ENCODE data around the gene PEDS1.
A peak's percentile ranks its signal among the peaks of the same experiment; 100 is the strongest.
"Not testable (repeated sequence)": the region's sequence is repeated elsewhere in the genome, so short reads cannot be mapped to it uniquely, and the experiment has no call there.

PEDS1 gene

DNA sequence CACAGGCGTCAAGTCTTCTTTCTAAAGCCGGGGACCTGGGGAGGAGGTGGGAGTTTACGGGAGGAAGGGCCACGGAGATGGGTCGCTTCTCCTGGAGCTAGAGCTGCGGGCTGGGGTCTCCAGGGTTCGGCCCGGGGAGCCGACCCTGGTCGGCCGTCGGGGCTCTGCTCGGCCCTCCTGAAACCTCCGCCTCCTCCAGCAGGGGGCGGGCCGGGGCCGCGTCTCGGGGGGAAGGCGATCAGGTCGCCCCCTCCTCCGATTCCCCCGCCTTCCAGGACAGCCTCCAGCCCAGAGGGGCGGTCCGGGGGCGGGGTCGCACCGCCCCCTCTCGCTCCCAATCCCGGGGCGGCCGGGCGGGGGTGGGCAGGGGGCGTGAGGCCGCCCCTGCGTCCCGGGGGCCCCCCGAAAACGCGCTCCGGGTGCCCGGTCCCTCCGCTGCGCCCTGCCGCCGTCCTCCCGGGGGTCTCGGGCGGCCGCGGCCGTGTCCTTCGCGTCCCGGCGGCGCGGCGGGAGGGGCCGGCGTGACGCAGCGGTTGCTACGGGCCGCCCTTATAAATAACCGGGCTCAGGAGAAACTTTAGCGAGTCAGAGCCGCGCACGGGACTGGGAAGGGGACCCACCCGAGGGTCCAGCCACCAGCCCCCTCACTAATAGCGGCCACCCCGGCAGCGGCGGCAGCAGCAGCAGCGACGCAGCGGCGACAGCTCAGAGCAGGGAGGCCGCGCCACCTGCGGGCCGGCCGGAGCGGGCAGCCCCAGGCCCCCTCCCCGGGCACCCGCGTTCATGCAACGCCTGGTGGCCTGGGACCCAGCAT is 36.9 kb upstream of the PEDS1 start, which contains the start of gene CEBPB:
Gene CEBPB, plus strand, starts transcription at position 580 of the 814 bp plus-strand sequence. Its CDS starts 204 bp downstream, at position 784.
- peak in 51 of 56 donors; percentile 13 to 85 (median 64) for DNase-seq

DNA sequence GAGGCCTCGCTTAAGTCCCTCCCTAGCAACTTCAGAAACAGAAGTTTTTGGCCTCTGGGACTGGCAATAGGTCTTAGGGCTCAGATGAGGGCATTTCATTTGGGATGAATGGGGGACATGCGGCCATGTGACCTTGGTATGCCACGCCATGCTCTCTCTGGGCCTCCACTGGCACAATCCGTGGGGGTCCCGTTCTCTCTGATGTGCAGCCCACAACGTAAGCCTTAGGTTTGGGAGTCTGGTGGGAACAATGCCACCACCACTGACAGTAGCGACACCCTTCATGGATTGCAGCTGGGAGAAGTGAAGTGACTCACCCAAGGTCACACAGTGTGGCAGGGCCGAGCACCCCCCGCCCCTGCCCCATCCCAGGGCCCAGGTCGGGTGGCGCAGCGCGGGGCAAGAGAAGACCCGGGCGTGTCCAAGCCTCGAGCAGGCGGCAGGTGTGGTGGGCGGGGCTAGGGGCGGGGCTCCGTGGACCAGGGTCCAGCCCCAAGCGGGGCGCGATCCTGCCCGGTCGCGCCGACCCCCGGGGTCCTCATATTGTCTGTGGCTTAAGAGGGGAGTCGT is 36.2 kb upstream of the PEDS1 start:
- peak in 2 of 56 donors; percentile 9 to 42 for DNase-seq

DNA sequence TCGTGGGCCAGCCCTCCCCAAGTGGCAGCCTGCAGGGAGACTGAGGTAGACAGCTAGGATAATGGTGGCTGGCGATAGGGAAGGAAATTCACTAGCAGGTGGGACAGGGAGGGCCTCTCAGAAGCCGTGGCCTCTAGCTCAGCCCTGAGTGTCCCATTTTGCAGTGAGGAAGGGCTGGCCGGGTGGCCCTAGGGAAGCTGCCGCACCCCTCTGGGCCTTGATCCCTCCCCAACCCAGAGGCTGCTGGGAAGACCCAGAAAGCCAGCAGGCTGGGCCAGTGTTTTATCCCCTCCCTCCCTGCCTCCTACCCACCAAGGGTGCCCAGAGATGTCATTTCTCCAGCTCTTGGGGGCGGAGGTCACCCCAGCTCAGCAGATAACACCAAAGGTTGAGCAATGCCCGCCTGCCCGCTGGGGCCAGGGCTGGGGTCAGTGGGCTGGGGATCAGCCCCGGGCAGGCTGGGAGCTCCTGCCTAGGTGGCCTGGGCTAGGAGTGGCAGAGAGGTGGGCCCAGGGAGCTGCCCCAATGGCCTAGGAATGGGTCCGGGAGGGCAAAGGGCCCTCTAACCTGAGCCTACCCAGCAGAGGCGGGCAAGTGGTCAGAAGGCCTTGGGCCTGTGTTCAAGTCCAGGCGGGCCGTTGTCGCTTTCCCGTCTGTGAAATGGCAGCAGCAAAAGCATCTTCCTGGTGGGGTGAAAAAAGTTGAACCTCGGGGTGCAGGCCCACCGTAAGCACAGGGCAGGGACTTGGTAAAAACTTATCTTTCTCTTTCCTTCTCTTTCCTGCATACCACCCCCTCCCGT is 35.6 kb upstream of the PEDS1 start:
- DNase-seq: no peak

DNA sequence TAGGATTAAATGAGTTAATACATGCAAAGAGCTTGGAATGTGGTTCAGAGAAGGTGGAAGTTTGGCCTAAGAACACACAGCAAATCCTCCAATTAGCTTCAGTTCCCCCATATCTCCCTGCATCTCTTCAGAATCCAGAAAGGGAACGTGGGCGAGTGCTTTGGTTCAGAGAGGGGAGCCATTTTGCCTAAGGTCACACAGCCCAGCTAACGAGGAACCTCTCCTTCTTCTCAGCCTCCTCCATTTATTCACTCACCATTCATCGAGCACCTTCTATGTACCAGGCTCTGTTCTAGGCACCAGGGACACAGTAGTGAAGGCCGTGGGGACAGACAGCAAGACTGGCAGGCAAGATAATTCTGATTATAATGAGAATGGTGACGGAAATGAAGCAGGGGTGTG is 34.8 kb upstream of the PEDS1 start:
- DNase-seq: no peak

- peak in 2 of 56 donors; percentile 9 to 22 for DNase-seq
Measured at GRCh38 chr20:50187403-50188051, 34.0 kb upstream of the PEDS1 start.

DNA sequence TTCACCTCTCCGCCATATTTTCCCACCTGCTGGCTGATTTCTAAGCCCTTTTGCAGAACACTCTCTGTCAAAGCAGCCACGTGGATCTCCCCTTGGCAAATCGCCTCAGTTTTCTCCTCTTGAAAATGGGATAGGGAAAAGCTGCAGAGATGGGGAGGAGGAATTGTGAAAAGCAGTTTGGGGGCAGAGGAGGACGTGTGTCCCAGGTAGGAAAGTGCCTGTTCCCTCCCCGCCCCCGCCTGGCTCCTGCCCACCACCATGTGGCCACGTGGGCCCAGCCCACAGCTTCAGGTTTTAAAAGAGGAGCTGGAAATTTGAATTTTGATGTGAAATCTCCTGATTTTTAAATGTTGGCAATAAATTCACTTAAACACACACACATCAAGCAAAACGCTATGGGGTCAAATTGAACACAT is 33.5 kb upstream of the PEDS1 start:
- peak in 1 of 56 donors; percentile 24 for DNase-seq

GRCh38 chr20:50186151-50186885 is 32.8 kb upstream of the PEDS1 start:
- DNase-seq: peak in 54 of 56 donors; percentile 37 to 98 (median 76)

DNA sequence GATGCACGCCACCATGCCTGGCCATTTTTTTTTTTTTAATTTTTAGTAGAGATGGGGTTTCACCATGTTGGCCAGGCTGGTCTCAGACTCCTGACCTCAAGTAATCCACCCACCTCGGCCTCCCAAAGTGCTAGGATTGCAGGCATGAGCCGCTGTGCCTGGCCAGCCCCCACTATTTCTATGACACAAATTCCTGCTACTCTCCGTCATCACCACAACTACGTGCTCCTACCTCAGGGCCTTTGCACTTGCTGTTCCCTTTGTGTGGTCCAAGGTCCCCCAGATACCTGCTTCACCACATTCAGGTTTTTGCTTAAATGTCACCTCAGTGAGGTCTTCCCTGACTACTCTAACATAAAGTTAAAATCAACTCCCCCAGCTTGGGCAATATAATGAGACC is 31.9 kb upstream of the PEDS1 start:
- DNase-seq: no peak

DNA sequence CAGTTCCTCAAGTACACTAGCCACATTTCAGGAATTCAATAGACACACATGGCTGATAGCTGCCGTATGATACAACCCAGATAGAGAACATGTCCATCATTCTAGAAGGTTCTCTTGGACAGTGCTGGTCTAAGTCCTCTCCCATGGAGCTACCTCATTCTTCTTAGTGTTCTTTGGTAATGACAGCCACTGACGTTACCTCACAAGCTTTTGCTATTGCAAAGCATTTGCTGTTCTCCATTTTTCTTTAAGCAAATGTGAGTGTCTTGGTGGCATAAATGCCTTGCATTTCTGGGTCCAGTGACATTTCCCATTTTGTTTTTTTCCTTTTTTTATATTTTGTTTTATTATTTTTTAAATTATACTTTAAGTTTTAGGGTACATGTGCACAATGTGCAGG is 28.8 kb upstream of the PEDS1 start:
- no peak for DNase-seq

DNA sequence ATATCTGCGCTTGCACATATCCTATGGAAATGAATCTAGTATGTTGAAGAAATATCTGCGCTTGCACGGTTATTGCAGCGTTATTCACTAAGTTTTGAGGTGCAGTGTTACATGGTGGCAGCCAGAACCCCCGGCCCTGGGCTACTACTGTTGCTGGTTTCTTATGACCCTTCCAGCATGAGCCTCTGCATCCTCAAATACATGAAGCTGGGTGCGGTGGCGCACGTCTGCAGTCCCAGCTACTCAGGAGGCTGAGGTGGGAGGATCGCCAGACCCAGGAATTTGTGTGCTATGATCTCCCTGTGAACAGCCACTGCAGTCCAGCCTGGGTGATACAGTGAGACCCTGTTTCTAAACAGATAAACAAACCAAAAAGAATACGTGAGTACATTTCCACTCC is 27.8 kb upstream of the PEDS1 start:
- DNase-seq: no peak

- not testable (repeated sequence) for DNase-seq
Measured at GRCh38 chr20:50178672-50179071, 25.1 kb upstream of the PEDS1 start.

DNA sequence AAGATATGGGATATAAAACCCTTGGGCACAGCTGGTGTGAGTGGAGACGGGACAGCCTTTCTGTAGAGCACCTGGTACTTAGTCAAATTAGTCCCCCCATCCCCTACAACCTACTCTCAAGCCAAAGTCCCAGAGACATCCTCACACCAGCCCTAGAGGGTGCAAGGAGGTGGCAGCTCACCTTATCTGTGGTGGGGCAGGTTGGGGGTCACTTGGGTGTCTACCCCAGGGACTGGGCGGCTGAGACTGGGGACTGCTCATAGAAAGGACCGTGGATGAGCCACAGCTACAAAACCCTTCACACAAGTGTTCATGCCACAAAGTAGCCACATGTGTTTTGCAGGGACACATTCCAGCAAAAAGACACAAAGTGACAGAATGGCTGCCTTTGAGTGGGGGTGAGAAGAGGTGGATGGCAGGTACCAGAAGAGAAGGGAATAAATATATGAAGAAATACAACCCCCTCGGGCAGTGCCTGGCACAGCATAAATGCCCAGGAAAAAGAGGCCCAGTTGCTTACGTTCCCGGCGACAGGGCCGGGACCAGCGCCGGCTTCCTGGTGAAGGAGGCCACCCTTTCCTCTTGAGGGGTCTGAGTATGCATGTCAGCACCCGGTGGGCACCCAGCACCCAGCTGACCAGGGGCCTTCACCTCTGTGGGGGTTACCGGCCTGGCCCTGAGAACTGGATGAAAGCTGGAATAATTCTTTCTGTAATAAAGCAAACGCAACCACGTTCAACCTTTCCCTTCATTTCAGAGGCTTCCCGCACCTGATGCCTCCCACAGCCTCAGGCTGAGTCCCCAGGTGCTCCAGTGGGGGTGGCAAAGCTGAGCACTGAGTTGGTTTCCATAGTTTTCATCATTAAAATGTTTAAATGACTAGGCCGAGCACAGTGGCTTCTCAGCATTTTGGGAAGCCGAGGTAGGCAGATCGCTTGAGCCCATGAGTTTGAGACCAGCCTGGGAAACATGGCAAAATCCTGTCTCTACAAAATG is 22.7 kb upstream of the PEDS1 start:
- DNase-seq: no peak

DNA sequence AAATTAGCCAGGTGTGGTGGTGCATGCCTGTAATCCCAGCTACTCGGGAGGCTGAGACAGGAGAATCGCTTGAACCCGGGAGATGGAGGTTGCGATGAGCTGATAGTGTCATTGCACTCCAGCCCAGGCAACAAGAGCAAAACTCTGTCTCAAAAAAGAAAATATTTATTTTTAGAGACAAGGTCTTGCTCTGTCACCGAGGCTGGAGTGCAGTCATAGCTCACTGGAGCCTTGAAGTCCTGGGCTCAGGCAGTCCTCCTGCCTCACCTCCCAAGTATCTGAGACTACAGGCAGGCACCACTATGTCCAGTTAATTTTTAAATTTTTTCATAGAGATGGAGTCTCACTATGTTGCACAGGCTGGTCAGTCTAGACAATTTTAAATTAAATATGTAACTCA is 20.9 kb upstream of the PEDS1 start:
- no peak for DNase-seq

GRCh38 chr20:50172347-50173013 is 19.0 kb upstream of the PEDS1 start:
- peak in 28 of 56 donors; percentile 5 to 83 (median 27) for DNase-seq

GRCh38 chr20:50170549-50171220 is 17.2 kb upstream of the PEDS1 start:
- DNase-seq: no peak

GRCh38 chr20:50169329-50169823 is 15.9 kb upstream of the PEDS1 start:
- DNase-seq: peak in 46 of 56 donors; percentile 10 to 90 (median 52)

- peak in 54 of 56 donors; percentile 16 to 98 (median 72) for DNase-seq
Measured at GRCh38 chr20:50165684-50166554, 12.4 kb upstream of the PEDS1 start.
